SK-N-SH (cell line): ENCODE measurements around the gene CLIC5. TPM values are rescaled to one million over a fixed set of nuclear protein-coding genes. Genes with fewer than 3 reads are reported as not detected.

Experiments
- CTCF ChIA-PET: fragments of 300-600, 350-600 bp; formaldehyde crosslinking; extraction: SDS; loops from one replicate; lab custom pipeline; 2021; lab: Yijun Ruan, JAX
- POLR2A ChIA-PET: fragments of 350-600 bp; sonication (Branson Sonifier 250); formaldehyde crosslinking; extraction: SDS; loops from one replicate; lab custom pipeline; 2020; ENCODE audit warnings: antibody characterized with exemption, inconsistent platforms; lab: Yijun Ruan, JAX
- DNase-seq: peaks from one replicate; pipeline ENCODE4 v3.0.0; 2012
- H2AFZ ChIP-seq: fragments of 200-600 bp; sonication (generic); 2 replicates; pipeline ENCODE4 v1.8.1; 2016; ENCODE audit warnings: antibody characterized with exemption, mild to moderate bottlenecking, low read depth
- H3F3A ChIP-seq: fragments of 200-600 bp; sonication (generic); replicated peaks from 2 replicates; pipeline ENCODE3; 2016; ENCODE audit warnings: antibody characterized with exemption, mild to moderate bottlenecking; ENCODE audit not compliant: insufficient read depth
- H3K27ac ChIP-seq, 2 experiments: fragments of 200-500 bp in 1 of 2; fragments of 200-600 bp in 1 of 2; sonication (Bioruptor generic) in 1 of 2; sonication (generic), shearing (Covaris generic) in 1 of 2; 2 replicates each; pipeline versions ENCODE4 v1.5.1 to v1.6.1; 2014 to 2016; ENCODE audit warnings: low read depth in 2 of 2, inconsistent platforms in 1 of 2, low read length in 1 of 2, mild to moderate bottlenecking in 1 of 2, mixed read lengths in 1 of 2
- H3K27me3 ChIP-seq: fragments of 200-600 bp; sonication (generic), shearing (Covaris generic); 2 replicates; pipeline ENCODE4 v1.6.1; 2016; ENCODE audit warnings: mixed run types; ENCODE audit not compliant: insufficient read depth
- H3K36me3 ChIP-seq, 2 experiments: fragments of 200-500 bp in 1 of 2; fragments of 200-600 bp in 1 of 2; sonication (Bioruptor generic) in 1 of 2; sonication (generic) in 1 of 2; replicated peaks in 1 of 2; 2 replicates each; pipeline versions ENCODE3 to v1.5.1; 2014 to 2016; ENCODE audit warnings: low read length in 1 of 2, mild to moderate bottlenecking in 1 of 2; ENCODE audit not compliant: insufficient read depth in 2 of 2, control insufficient read depth in 1 of 2
- H3K4me1 ChIP-seq, 2 experiments: fragments of 200-500 bp in 1 of 2; fragments of 200-600 bp in 1 of 2; sonication (Bioruptor generic) in 1 of 2; sonication (generic), shearing (Covaris generic) in 1 of 2; 2 replicates each; pipeline versions ENCODE4 v1.5.1 to v1.6.1; 2014 to 2016; ENCODE audit warnings: low read depth in 1 of 2, low read length in 1 of 2, mixed run types in 1 of 2; ENCODE audit not compliant: insufficient read depth in 2 of 2, control insufficient read depth in 1 of 2
- H3K4me2 ChIP-seq: fragments of 200-600 bp; sonication (generic), shearing (Covaris generic); 2 replicates; pipeline ENCODE4 v1.6.1; 2017; ENCODE audit warnings: mixed run types
- H3K4me3 ChIP-seq, 2 experiments: fragments of 200-500 bp in 1 of 2; fragments of 200-600 bp in 1 of 2; sonication (Bioruptor generic) in 1 of 2; sonication (generic), shearing (Covaris generic) in 1 of 2; 2 replicates each; pipeline versions ENCODE4 v1.5.1 to v1.8.1; 2014 to 2016; ENCODE audit warnings: low read depth in 2 of 2, inconsistent platforms in 1 of 2, low read length in 1 of 2, mild to moderate bottlenecking in 1 of 2, mixed read lengths in 1 of 2, moderate library complexity in 1 of 2
- H3K79me2 ChIP-seq: fragments of 200-600 bp; sonication (generic); 2 replicates; pipeline ENCODE4 v1.8.1; 2017; ENCODE audit warnings: mild to moderate bottlenecking; ENCODE audit not compliant: insufficient read depth
- H3K9ac ChIP-seq: fragments of 200-600 bp; sonication (generic); 2 replicates; pipeline ENCODE4 v1.6.1; 2017; ENCODE audit warnings: mixed run types
- H3K9me2 ChIP-seq: fragments of 200-600 bp; sonication (generic); 2 replicates; pipeline ENCODE4 v1.6.1; 2017; ENCODE audit warnings: mixed run types
- H3K9me3 ChIP-seq: fragments of 200-600 bp; sonication (generic); 2 replicates; pipeline ENCODE4 v1.6.1; 2017; ENCODE audit warnings: mixed run types, mild to moderate bottlenecking, moderate library complexity
- H4K20me1 ChIP-seq: fragments of 200-600 bp; sonication (generic); 2 replicates; pipeline ENCODE4 v1.6.1; 2017; ENCODE audit warnings: mild to moderate bottlenecking, mixed run types; ENCODE audit not compliant: insufficient read depth
- CHD2 ChIP-seq: fragments of 150-350 bp; IDR thresholded peaks from 2 replicates; pipeline ENCODE4 v1.6.1; 2018; ENCODE audit warnings: low read length; ENCODE audit not compliant: partially characterized antibody
- ELF1 ChIP-seq: IDR thresholded peaks from 2 replicates; pipeline ENCODE4 v1.4.0; 2012
- FOSL2 ChIP-seq: IDR thresholded peaks from 2 replicates; pipeline ENCODE4 v1.4.0; 2012; ENCODE audit warnings: low read depth, mild to moderate bottlenecking, moderate library complexity, borderline replicate concordance
- FOXJ3 ChIP-seq: sonication (generic); formaldehyde crosslinking; IDR thresholded peaks from 2 replicates; pipeline ENCODE4 v1.5.1; 2020; ENCODE audit warnings: mild to moderate bottlenecking, missing genetic modification reagents
- JUND ChIP-seq: IDR thresholded peaks from 2 replicates; pipeline ENCODE4 v1.4.0; 2012
- MXI1 ChIP-seq: IDR thresholded peaks from 2 replicates; pipeline ENCODE4 v1.6.1; 2012; ENCODE audit warnings: mild to moderate bottlenecking, low read depth, low read length, improper control_type of control experiment
- PBX3 ChIP-seq: IDR thresholded peaks from 2 replicates; pipeline ENCODE4; 2012
- POLR2AphosphoS5 ChIP-seq: IDR thresholded peaks from 2 replicates; pipeline ENCODE4 v1.6.1; 2012; ENCODE audit warnings: low read depth, low read length
- RFX5 ChIP-seq: IDR thresholded peaks from 2 replicates; pipeline ENCODE4 v1.6.1; 2012; ENCODE audit warnings: mild to moderate bottlenecking, improper control_type of control experiment, low read length
- TAF1 ChIP-seq: IDR thresholded peaks from 2 replicates; pipeline ENCODE4 v1.6.1; 2012; ENCODE audit warnings: low read depth, mild to moderate bottlenecking, low read length, moderate library complexity, borderline replicate concordance
- TCF12 ChIP-seq: IDR thresholded peaks from 2 replicates; pipeline ENCODE4 v1.4.0; 2012
- YY1 ChIP-seq: IDR thresholded peaks from 2 replicates; pipeline ENCODE4 v1.4.0; 2012; ENCODE audit warnings: low read depth, mild to moderate bottlenecking
- ZBTB33 ChIP-seq: IDR thresholded peaks from 2 replicates; pipeline ENCODE4 v1.4.0; 2012; ENCODE audit warnings: low read depth, borderline replicate concordance
- whole genome bisulfite sequencing: methylation state at CpG from one replicate; pipeline ENCODE4 v1.1.6; 2017; ENCODE audit warnings: low lambda C conversion rate; 5-methylcytosine and 5-hydroxymethylcytosine counted together
- polyA plus RNA-seq, 3 experiments: library from polyadenylated mRNA; depleted of rRNA; stranded (reverse); fragments of >200 nt; gene quantifications; 2 replicates each; pipeline ENCODE4 v1.2.3, GENCODE V29; 2012
- TF ChIP-seq, protein P1 (sequence below): IDR thresholded peaks from 2 replicates; pipeline ENCODE4 v1.4.0; 2012; ENCODE audit warnings: low read depth, borderline replicate concordance
- TF ChIP-seq, protein P2 (sequence below): IDR thresholded peaks from 2 replicates; pipeline ENCODE4 v1.4.0; 2012; ENCODE audit warnings: low read depth
- TF ChIP-seq, protein P3 (sequence below): fragments of 200-600 bp; sonication (generic); IDR thresholded peaks from 2 replicates; pipeline ENCODE4 v1.6.1; 2017; ENCODE audit warnings: antibody characterized with exemption, mild to moderate bottlenecking, moderate library complexity

Gene CLIC5
- 0.03 TPM in 1 of 2 replicates, not detected in the other for polyA plus RNA-seq (2012; rRNA removed)
- under 0.01 and 0.01 TPM in 2 replicates for polyA plus RNA-seq (2012; cell fraction: cytosol; rRNA removed)
- polyA plus RNA-seq (2012; cell fraction: nucleus; rRNA removed): 0.02 TPM in 1 of 2 replicates, not detected in the other

GRCh38 chr6:46015119-46015968 lies at the start of gene CLIC5:
TSS of gene CLIC5 (minus strand) at chr6:46015860. CDS start at chr6:46015542, 318 bp downstream.
- Histone ChIP-seq H3K36me3 (no peaks in the 10 kb centered on the region), H3K9me3 (no peaks in the 10 kb centered on the region), H3K4me2 (peak within 1 kb of the TSS; percentile 52), H3K9ac (no peak within 1 kb of the TSS), H2AFZ (no peak within 1 kb of the TSS), H3K27ac (no peak within 1 kb of the TSS), H4K20me1 (no peaks in the 10 kb centered on the region), H3K4me1 (no peaks in the 10 kb centered on the region), H3K4me3 (peak within 1 kb of the TSS; percentile 3 to 20; a peak in 1 of 4 replicates), H3K9me2 (no peaks in the 10 kb centered on the region), H3K27me3 (peaks cover 48% of the 10 kb centered on the region), H3F3A (no peaks in the 10 kb centered on the region), H3K79me2 (no peaks in the 10 kb centered on the region)
- CTCF ChIA-PET: no interaction called here
- TF ChIP-seq, protein P1, sequence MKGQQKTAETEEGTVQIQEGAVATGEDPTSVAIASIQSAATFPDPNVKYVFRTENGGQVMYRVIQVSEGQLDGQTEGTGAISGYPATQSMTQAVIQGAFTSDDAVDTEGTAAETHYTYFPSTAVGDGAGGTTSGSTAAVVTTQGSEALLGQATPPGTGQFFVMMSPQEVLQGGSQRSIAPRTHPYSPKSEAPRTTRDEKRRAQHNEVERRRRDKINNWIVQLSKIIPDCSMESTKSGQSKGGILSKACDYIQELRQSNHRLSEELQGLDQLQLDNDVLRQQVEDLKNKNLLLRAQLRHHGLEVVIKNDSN: no peak
- TF ChIP-seq POLR2AphosphoS5 (no peak), CHD2 (no peak), FOSL2 (no peak), ZBTB33 (no peak), YY1 (no peak), ELF1 (no peak), TCF12 (no peak), FOXJ3 (no peak), MXI1 (no peak), RFX5 (no peak), TAF1 (no peak), PBX3 (no peak), JUND (no peak)
- TF ChIP-seq, protein P2, sequence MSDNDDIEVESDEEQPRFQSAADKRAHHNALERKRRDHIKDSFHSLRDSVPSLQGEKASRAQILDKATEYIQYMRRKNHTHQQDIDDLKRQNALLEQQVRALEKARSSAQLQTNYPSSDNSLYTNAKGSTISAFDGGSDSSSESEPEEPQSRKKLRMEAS: no peak
- TF ChIP-seq, protein P3, sequence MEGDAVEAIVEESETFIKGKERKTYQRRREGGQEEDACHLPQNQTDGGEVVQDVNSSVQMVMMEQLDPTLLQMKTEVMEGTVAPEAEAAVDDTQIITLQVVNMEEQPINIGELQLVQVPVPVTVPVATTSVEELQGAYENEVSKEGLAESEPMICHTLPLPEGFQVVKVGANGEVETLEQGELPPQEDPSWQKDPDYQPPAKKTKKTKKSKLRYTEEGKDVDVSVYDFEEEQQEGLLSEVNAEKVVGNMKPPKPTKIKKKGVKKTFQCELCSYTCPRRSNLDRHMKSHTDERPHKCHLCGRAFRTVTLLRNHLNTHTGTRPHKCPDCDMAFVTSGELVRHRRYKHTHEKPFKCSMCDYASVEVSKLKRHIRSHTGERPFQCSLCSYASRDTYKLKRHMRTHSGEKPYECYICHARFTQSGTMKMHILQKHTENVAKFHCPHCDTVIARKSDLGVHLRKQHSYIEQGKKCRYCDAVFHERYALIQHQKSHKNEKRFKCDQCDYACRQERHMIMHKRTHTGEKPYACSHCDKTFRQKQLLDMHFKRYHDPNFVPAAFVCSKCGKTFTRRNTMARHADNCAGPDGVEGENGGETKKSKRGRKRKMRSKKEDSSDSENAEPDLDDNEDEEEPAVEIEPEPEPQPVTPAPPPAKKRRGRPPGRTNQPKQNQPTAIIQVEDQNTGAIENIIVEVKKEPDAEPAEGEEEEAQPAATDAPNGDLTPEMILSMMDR: no peak
- peak; percentile 34 for DNase-seq
- WGBS: 3% methylated on average over 45 of the region's 82 CpGs
- POLR2A ChIA-PET: no interaction called here
